Endothelial cell of hepatic sinusoid (primary cell): ENCODE results near the gene PISD.

Experiments used
- in situ Hi-C: cut with HindIII; loops from 2 replicates; pipeline ENCODE4 v1.10.0; 2017; ENCODE audit warnings: low sequenced_read_pairs

PISD gene

DNA sequence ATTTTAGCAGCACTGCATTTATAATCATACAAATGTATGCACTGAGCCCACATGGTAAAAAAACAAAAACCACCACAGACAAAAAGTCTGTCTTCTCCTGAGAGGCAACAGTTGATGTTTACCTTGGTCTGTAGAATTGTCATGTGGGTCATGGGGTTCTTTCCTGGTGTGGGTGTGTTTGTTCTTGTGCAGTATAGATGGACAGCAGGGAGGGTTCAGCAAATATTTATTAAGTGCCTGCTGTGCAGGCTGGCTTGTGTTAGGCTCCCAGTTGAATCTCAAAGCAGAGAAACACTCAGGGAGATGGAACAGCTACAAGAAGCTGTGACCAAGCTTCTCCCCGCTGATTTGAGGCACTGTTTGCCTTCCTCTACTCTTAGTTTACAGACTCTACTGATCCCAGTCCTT lies 82.2 kb downstream of the PISD start:
- in situ Hi-C loops, result loop anchor here (10.0 kb wide), 1 partner anchor 65 kb away; no protein-coding TSS in a partner anchor

DNA sequence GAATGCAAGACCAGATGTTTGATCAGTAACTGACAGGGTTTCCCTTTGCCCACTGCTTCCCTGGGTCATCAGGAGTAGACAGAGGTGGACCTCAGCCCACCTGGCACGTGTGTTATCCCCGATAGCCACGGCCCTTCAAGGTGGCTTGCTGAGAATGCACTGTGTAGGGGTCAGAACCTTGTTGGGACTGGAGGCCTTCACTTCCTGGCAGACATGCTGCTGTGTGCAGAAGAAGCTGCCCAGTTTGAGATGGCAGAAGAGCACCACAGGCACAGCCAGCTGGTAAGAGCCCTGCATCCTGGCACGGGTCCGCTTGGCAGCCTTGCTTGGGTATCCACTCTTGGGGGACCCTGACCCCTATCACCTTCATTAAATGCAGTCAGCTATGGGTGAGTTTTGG lies 83.8 kb downstream of the PISD start:
- in situ Hi-C loops, result no loop called here

DNA sequence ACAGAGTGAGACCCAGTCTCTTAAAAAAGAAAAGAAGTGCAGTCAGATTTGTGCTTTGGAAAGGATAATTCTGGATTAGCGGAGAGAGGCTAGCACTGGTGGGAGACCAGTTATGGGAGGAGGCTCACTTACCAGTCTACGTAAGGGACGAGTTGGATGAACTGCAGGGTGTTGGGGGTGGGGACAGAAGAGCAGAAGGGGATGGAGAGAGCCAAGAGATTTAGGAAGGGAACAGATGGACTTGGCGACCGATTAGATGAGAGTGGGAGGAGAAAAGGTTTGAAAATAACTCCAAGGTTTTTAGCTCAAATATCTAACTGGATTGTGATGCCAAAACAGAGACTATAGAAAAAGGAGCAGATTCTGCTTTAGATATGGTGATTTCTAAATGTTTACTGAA lies 84.3 kb downstream of the PISD start:
- in situ Hi-C loops, result no loop called here

DNA sequence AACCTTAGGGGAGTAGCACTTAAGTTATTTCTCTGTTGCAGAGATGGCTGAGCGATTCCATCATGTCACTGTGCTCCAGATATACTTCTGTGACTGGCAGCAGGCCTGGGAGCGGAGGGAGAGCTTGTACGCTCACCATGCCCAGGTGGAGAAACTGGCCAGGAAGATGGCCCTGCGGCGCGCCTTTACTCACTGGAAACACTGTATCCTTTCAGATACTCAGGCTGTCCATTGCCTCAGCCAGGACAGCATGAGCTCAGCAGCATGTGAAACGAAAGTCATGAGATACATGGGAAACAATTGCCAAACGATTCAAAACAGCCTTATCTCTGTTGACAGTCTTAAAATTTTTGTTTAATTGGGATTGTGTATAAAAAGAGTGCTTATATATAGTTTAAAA lies 86.8 kb downstream of the PISD start:
- in situ Hi-C loops, result no loop called here

DNA sequence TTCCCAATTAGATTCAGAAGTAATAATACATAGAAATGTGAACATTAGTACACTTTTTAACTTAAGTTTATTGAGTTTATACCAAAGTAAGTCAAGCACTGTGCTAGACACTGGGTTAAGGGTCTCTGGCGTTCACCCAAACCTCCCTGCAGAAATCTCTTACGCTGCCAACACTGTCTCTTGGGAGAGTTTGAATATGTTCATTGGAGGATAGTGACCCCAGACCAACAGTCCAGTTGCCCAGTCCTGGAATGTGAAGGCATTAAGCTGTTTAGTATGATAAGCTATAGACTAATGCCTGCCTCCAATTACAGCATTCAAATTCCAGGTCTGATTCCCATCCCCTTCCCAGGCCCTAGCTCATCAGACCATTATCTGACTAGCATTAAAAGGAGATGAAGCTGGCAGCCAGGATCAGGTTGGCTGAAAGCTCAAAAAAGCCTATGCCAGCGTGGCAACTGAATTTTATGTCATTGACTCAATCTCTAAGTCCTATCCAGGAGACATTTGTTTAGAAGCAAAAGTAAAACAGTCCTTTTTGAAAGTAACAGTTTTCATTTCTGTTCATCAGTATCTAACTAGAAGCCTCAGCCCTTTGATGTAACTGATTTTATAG lies 87.9 kb downstream of the PISD start:
- in situ Hi-C loops, result no loop called here

DNA sequence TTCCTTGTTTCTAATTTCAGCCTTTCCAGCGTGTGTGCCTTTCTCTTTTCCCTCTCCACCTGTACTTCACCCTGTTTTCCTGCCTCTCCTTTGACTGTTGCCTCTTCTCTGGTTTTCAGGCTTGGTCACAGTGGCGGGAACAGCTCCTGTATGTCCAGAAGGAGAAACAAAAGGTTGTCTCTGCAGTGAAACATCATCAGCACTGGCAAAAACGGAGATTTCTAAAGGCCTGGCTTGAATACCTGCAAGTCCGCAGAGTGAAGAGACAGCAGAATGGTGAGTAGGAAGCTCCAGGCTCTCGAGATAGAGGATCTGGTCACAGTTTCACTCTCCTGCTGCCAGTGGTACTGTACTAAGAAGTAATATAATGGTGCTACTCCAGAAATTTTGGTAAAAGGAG lies 89.1 kb downstream of the PISD start:
- in situ Hi-C loops, result no loop called here

DNA sequence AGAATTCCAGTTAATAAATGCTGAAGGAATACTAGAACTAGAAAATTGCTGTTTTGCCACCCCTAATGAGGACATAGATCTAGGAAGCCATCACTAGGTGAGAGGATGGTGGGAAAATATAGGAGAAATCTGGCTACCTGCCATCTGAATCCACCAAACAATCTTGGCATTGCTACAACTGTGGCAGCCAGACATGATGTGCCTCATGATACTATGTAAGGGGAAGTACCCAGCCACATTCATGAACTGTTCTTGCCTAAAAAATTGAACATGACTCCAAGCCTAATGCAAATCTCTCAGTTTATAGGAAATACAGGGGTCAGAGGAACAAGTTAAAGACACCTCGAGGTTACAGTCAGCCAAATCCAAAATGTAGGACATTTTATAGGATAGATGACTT lies 92.9 kb downstream of the PISD start:
- in situ Hi-C loops, result loop anchor here (5.0 kb wide), 1 partner anchor 33 kb away; no protein-coding TSS in a partner anchor
